Spleen (tissue), 7 donors: Measurements from ENCODE around the gene HTRA2.

Experiments
- CTCF ChIP-seq, 11 experiments: fragments of 200-600 bp in 7 of 11; fragments of 450-650 bp in 4 of 11; sonication (generic) in 4 of 11; IDR thresholded peaks in 8 of 11; conservative IDR thresholded peaks in 3 of 11; 1 replicate in 7 of 11; 2 replicates in 4 of 11; pipeline versions ENCODE4 v1.4.0 to v1.8.0; 2016 to 2021; ENCODE audit warnings: antibody characterized with exemption in 11 of 11, inconsistent platforms in 4 of 11, mild to moderate bottlenecking in 1 of 11
- POLR2A ChIP-seq, 3 donors: fragments of 450-650 bp; IDR thresholded peaks; one replicate each; pipeline ENCODE4 v1.5.1; 2017; ENCODE audit warnings: antibody characterized with exemption in 3 of 3, mild to moderate bottlenecking in 1 of 3
- POLR2AphosphoS5 ChIP-seq, 3 donors: sonication (generic); formaldehyde crosslinking; IDR thresholded peaks; one replicate each; pipeline ENCODE4 v1.5.1; 2017; ENCODE audit warnings: antibody characterized with exemption in 3 of 3
- donor health status: DM: no; HTN: no; CAD: no; lungs with moderate emphysema.
- donor health status: DM: no; HTN: no; CAD: no.
- donor health status: DM: no; HTN: no; CAD: no.

- TF ChIP-seq CTCF (IDR thresholded peaks at IDR 0.05 in 8 of 11, conservative IDR thresholded peaks at IDR 0.05 in 3 of 11) (no peak), POLR2A (IDR thresholded peaks at IDR 0.05) (no peak), POLR2AphosphoS5 (IDR thresholded peaks at IDR 0.05) (no peak)
Observed at GRCh38 chr2:74486141-74486540, 43.6 kb upstream of the HTRA2 start.
